ENCODE data around the gene IFNE.

Gene IFNE, protein sequence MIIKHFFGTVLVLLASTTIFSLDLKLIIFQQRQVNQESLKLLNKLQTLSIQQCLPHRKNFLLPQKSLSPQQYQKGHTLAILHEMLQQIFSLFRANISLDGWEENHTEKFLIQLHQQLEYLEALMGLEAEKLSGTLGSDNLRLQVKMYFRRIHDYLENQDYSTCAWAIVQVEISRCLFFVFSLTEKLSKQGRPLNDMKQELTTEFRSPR

DNA sequence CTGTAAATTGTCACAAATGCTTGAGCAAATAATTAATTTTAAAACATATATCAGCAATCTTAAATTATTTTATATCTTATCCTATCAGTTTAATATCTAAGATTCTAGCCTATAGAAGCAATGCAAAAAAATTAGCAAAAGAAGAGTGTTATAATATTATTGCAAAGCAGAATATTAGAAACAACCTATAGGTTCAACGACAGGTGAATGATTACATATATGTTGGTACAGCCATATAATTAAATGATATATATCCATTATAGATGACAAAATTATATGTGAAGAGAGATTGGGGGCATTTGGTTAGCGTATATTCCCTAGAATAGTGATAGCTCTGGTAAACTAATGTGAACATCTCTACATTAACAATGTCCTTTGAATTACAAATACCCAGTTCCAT lies at the start of gene IFNE:
IFNE (minus strand) TSS at position 101 of the 400 bp plus-strand sequence. CDS start 619 bp downstream, outside the sequence.
- no peak for DNase-seq

DNA sequence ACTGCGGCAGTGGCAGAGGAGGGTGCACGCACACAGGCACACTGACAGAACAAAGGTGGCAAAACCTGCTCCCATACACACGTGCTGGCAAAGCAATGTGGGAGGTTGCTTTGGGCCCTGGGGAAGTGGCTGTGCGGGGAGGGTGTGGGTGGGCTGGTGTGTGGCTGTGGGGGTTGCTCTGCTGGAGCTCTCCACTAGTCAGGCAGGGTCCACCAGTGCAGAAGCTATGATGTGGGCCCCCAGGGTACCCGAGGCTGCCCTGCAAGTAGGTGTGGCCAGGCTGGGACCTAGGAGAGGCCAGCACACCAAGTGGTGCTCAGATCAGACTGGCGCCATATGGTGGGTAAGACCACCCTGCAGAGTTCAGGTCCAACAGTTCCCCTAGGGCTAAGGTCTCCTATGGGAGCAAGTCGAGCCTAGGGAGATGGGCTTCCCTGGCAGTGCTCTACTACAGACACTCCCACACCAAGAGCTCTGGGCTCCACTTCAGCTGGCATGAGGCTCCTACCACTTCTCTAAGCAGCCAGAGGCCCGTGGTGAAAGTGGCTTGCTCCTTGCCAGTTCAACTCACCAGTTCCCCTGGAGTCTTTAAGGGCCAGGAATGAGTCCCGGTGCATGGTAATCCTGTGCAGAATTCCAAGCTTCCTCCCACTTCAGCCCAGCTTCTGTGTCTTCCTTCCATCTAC lies 46.2 kb upstream of the IFNE start:
- DNase-seq = no peak

DNA sequence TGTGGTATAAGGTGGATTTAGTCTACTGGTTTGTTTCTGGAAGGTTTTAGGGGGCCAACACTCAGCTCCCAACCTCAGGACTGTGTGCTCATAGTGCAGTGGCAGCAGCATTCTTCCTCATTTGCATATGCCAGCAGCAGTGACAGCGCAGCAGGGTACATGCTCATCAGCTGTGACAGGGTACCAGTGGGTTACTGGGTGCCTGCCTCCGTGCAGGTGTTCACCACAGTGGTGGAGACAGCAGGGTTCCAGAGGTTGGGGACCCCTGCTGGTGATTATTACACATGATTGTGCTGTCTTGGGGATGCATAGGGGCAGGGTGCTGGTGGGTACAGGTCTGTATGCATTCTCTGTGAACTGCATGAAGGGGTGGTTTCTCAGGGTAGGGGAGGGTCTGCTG lies 45.5 kb upstream of the IFNE start:
- DNase-seq = no peak

DNA sequence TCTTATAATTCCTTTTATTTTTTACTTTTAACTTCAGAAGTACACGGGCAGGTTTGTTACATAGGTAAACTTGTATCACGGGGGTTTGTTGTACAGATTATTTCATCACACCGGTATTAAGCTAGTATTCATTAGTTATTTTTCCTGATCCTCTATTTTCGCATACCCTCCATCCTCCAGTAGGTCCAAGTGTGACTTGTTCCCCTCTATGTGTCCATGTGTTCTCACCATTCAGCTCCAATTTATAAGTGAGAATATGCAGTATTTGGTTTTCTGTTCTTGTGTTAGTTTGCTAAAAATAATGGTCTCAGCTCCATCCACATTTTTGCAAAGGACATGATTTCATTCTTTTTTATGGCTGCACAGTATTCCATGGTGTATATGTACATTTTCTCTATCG lies 43.1 kb upstream of the IFNE start:
- no peak for DNase-seq

DNA sequence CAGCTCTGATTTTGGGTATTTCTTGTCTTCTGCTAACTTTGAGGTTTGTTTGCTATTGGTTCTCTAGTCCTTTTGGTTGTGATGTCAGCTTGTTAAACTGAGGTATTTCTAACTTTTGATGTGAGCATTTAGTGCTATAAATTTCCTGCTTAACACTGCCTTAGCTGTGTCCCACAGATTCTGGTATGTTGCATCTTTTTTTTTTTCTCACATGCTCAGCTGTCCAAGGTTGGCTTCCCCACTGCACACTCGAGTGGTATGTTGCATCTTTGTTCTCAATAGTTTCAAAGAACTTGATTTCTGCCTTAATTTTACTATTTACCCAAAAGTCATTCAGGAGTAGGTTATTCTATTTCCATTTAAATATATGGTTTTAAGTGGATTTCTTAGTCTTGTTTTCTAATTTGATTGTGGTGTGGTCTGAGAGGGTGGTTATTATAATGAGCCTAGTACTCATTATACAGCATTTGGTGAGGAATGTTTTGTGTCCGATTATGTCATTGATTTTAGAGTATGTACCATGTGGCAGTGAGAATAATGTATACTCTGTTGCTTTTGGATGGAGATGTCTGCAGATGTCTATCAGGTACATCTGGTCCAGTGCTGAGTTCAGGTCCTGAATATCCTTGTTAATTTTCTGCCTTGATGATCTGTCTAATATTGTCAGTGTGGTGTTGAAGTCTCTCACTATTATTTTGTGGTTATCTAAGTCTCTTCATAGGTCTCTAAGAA lies 42.2 kb upstream of the IFNE start:
- no peak for DNase-seq

DNA sequence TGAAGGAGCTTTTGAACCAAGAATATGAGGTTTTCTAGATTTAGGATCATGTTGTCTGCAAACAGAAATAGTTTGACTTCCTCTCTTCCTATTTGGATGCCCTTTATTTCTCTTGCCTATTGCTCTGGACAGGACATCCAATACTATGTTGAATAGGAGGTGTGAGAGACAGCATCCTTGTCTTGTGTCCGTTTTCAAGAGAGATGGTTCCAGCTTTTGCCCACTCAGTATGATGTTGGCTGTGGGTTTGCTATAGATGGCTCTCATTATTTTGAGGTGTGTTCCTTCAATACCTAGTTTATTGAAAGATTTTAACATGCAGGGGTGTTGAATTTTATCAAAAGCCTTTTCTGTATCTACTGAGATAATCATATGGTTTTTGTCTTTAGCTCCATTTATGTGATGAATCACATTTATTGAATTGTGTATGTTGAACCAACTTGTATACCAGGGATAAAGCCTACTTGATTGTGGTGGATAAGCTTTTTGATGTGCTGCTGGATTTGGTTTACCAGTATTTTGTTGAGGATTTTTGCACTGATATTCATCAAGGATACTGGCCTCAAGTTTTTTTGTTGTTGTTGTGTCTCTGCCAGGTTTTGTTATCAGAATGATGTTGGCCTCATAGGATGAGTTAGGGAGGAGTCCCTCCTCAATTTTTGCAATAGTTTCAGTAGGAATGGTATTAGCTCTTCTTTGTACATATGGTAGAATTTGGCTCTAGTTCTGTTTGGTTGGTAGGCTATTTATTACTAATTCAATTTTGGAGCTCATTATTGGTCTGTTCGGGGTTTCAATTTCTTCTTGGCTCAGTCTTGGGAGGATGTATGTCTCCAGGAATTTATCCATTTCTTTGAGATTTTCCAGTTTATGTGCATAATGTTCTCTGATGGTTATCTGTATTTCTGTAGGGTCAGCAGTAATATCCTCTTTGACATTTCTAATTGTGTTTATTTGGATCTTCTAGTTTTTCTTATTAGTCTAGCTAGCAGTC lies 41.2 kb upstream of the IFNE start:
- no peak for DNase-seq

DNA sequence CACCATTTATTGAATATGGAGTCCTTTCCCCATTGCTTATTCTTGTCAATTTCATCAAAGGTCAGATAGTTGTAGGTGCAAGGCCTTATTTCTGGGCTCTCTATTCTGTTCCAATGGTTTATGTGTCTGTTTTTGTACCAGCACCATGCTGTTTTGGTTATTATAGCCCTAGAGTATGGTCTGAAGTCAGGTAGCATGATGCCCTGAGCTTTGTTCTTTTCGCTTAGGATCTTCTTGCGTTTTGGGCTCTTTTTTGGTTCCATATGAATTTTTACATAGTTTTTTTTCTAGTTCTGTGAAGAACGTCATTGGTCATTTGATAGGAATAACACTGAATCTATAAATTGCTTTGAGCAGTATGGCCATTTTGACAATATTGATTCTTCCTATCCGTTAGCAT lies 40.2 kb upstream of the IFNE start:
- no peak for DNase-seq

DNA sequence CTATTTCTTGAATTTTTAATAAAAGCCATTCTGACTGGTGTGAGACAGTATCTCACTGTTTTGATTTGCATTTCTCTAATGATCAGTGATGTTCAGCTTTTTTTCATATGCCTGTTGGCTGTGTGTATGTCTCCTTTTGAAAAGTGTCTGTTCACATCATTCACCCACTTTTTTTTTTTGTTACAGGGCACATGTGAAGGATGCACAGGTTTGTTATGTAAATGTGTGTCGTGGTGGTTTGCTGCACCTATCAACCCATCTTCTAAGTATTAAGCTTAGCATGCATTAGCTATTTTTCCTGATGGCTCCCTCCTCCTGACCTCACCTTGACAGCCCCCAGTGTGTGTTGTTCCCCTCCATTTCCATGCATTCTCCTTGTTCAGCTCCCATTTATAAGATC lies 39.3 kb upstream of the IFNE start:
- no peak for DNase-seq

DNA sequence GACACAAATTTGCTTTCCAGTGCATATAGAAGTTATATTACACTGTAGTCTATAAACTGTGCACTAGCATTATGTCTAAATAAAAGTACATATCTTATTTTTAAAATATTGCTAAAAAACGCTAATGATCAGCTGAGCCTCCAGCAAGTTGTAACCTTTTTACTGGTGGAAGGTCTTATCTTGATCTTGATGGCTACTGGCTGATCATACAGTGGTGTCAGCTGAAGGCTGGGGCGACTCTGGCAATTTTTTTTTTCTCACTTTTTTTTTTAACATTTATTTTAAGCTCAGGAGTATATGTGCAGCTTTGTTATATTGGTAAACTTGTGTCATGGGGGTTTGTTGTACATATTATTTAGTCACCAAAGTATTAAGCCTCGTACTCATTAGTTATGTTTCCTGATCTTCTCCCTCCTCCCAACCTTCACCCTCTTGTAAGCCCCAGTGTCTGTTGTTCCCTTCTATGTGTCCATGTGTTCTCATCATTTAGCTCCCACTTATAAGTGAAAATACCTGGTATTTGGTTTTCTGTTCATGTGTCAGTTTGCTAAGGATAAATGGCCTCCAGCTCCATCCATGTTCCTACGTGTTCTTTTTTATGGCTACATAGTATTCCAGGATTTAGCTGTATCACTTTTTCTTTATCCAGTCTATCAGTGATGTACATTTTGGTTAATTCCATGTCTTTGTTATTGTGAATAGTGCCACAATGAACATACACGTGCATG lies 38.6 kb upstream of the IFNE start:
- no peak for DNase-seq

DNA sequence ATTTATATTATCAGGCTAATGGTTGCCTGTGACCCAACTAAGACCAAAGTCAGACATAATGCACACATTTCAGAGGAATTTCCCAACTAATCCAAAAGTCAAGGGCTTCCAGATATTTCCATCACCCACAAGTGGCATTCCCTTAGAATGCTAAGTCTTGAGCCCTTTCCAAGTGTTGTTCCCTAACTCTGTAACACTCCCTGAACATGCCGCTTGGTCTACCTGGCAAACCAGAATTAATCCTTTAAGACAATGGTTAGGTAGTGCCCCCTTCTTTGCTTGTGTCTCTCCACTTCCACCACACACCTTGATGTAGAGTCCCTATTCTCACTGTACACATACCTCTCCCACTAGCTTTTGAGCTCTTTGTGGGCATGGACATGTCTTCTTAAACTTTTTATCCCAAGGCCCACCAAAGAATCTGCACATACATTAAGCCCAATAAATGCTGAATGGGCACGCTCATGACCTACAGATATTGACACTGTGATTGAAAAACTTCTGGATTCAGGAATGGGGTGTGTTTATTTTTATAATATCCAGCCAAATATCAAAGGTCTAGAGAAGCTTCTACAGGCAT lies 37.8 kb upstream of the IFNE start:
- no peak for DNase-seq

DNA sequence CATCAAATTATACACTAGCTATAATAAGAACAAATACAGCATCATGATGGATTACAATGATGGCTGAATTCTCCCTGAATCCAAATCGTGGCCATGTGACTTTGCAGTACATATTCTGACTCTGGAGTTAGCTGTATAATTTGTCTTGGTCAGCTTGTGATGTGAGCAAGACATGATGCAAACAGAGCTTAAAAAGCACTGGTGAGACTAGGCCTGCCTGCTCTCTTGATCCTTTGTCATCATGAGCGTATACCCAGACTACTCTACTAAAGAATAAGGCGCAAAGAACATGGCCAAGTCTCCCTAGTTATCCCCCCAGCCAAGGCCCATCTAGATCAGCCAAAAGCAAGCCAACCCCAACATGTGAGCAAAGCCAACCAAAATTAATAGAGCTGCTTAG lies 34.7 kb upstream of the IFNE start:
- no peak for DNase-seq

DNA sequence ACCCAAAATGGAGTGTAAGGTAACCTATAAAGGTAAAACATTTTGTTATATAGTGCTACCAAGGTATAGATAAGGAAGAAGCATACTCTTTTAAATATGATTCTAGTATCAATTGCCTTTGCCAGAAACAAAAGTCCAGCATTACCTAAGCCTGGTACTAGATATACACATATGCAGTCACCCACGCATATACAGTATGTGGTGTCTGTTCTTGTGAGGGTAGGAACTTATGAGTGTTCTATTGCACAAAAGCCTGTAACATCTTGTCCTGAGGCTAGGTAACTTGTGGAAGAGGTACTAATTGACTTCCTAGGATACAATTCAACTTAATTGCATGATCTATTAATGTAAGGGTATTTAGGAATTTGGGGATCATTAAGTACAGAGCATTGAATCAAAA lies 31.3 kb upstream of the IFNE start:
- no peak for DNase-seq

DNA sequence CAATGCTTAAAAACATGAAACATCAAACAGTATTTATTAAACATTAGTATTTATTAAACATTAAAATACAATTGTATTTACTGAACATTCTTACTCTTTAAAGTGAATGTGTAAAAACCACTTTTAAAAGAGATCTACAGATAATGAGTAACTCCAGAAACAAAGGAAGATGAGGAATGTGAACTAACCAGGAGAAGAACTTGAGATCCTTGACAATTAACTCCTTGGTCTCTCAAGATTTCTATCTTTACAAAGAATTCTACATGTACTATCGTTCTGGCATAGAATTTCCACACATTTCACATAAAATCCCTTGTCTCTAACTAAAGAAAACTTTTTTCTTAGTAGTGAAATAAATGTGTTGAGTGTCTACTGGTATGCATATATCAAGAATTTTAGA lies 28.7 kb upstream of the IFNE start:
- no peak for DNase-seq

DNA sequence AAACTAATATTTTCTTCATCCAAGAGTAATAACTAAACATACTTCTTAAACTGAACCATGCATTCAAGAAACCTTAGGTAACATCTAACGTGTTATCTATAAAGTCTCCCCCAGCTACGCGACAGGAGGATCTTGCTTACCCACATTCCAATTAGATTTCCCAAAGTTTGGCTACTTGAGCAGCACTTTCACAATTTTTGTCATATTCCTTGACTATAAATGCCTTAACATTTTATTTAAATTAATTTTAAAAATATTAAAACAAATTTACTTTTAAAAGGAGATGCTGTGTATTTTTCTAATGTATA lies 25.3 kb upstream of the IFNE start:
- DNase-seq = no peak

DNA sequence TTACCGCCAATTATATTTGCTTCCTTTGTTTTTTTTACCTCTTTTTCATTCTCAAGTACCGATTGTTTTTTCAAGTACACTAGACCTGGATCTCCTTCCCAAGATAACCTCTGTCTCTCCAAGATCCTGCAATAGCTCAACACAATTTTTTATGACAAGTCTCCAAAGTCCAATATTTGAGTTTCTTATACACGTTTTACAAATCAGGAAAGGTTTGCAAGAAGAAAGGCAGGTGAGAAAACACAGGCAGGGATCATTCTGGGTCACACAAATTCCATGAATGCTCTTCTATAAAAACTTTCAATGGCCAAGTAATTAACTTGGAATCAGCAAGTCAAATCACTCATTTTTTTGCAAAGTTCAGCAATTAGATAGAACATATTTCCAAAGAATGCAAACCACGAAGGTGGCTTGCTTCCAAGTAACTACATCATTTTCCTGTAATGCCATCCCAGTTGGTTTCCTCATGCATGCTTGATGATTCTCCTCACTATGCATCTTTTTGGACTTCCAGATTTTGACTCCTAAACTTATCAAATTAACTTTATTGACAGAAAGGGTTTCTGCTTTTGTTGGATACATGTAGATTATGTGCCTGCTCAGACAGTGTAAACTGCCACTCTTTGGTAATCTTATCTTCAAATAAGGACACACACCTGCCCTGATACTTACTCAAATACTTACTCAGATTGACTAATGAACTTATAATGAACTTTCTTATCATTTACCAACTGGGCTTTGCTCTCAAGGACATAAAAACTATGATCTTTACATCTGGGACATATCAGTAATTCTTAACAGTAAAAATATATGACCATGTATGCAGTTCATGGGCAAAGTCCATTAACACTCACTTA lies 24.7 kb upstream of the IFNE start:
- peak; percentile 67 for DNase-seq

DNA sequence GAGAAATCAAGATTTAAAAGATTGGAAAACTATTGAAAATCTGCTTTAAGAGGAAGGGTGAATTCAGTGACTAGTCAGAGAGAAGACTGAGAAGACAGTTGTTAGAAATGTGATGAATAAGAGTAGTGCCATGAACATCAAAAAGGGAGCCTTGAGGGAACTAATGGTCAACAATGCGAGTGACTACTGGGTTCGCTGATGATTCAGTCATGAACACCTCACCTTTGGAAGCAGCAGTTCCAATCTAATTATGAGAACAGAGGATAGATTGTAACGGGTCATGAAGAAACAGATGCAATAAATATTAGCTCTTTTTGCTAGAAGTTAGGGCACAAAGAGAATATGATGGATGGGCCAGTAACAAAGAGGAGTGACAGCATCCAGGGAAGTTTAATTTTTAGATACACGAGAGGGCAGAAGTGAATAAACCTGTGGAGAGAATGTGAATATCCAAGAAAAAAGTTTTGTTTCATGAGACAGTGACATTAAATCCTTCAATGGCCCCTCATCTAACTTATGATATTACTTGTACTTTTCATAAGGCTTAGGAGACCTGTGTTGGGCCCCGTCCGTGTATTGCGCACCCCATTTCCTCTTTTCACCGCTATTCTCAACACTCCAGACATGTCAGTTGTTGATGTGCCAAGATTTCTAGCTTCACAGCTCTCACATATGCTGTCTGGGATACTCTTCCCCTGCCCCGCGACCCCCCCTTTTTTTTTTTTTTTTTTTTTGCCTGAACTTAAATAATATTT lies 23.5 kb upstream of the IFNE start:
- no peak for DNase-seq

DNA sequence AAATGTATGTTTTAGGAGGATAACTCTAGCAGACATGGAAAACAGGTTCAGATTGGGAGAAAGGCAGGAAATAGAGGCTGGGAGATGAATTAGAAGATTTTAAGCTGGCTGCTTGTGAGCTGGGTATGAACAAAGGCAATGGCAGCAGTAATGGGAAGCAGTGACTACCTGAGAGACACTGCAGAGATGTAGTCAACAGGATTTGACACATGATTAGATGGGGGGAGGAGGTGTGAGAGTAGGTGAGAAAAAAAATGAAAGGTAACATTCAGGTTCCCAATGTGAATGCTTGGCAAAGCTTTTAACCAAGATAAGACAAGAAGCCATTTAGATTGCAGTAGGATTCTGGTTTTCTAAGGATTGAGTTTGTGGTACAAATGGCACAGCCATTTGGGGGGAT lies 22.8 kb upstream of the IFNE start:
- no peak for DNase-seq

DNA sequence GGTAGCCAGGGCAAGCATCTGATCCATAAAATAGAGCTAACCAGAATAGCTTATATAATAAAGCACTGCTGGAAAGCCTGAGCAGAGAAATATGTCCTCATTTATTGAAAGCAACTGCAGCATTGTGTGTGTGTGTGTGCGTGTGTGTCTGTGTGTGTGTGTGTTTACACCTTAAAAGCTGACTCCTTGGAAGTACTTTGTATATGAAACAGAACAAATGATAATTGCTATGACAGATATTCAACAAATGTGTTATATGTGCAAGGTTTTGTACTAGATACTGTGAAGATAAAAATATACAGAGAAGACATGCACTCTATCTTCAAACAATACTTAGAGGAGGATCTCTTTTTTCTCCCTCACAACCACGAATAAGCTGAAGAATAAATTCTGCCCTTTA lies 22.0 kb upstream of the IFNE start:
- no peak for DNase-seq

DNA sequence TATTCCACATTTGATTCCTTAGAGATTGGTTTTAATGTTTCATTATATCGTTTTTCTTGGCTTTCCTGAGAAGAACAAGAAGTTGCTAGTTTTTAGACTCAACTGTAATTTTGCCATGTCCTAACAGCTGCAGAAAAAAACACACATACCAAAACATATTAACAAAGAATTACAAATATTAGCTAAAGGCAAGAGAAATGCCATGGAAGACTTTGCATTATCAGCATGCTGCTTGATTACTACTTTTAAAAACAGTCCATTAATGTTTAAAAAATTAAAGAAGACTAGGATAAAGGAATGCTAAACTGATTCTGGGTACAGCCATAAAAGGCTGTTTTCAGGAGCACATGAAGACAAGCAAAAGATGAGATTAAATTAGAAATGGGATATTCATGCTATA lies 20.5 kb upstream of the IFNE start:
- DNase-seq = no peak

DNA sequence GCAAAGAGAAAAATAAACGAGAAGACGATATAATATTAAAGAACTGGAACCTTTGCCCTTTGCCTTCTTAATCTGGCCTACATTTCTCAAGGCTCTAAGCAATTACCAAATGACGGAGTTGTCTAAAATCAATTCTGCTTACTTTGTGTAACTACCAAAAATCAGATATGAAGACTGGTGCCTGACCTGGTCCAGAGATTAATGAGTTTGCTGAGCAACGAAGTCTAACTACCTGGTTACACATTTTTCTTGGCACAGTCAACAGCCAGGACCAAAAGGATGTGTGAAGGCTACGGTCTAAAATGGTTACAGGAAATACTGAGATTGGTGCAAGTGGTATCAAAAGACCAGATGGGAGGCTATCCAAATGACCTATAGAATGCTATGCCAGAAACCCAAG lies 17.8 kb upstream of the IFNE start:
- DNase-seq = no peak

DNA sequence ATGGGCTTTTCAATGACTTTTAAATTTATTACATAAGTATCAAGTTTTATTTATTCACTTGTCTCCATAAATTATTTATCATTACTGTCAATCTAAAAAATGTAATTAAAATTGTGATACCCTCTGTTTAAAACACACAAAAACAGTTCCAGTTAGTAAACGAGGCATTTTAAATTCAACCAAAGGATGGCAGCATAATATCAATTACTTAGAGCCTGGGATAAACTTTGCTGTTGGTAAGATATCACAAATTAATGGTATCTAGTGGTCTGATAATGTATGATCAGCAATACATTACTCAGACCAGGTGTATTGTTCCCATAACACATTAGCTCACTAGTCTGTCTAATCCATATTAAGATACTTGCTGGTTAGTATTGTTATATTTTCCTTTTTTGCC lies 9.6 kb upstream of the IFNE start:
- no peak for DNase-seq

All from amniotic stem cell (primary cell).